HG03108 (cell line): ENCODE data around the gene LUC7L3.
"Not testable (repeated sequence)": the region's sequence is repeated elsewhere in the genome, so short reads cannot be mapped to it uniquely, and the experiment has no call there.

ENCODE experiments used
- ATAC-seq: cut with Tn5 transposase; IDR thresholded peaks from one replicate; pipeline ENCODE4 v1.9.1; 2021; ENCODE audit warnings: moderate library complexity; ENCODE audit not compliant: unreplicated experiment

LUC7L3 gene

GRCh38 chr17:50708050-50709000 is 11.1 kb upstream of the LUC7L3 start:
- no peak for ATAC-seq

DNA sequence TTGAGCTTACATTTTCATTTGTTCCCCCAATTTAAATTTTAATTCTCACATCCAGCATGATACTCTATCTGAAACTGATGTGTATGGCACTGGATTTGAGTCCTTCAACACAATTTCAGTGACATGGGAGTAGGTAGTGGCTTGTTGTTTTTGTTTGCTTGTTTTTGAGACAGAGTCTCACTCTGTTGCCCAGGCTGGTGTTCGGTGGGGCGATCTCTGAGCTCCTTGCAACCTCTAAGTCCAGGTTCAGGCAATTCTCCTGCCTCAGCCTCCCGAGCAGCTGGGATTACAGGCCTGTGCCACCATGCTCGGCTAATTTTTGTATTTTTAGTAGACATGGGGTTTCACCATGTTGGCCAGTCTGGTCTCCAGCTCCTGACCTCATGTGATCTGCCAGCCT is 10.3 kb upstream of the LUC7L3 start:
- ATAC-seq, result not testable (repeated sequence)

- no peak for ATAC-seq
Observed at GRCh38 chr17:50710025-50710424, 9.4 kb upstream of the LUC7L3 start.

DNA sequence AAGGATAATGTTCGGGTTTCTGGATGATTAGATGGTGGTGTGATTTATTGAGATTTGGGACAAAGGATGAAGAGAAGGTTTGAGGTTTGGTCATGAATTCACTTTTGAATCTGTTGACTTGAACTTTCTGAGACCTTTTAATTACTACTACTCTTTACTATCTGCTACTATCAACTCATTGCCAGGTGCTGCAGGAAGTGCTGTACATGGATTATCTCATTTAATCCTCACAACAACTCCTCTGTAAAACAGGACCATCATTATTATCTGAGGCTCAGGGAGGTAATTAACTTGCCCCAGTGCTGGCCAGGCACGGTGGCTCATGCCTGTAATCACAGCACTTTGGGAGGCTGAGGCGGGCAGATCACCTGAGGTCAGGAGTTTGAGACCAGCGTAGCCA is 8.8 kb upstream of the LUC7L3 start:
- ATAC-seq, result no peak

DNA sequence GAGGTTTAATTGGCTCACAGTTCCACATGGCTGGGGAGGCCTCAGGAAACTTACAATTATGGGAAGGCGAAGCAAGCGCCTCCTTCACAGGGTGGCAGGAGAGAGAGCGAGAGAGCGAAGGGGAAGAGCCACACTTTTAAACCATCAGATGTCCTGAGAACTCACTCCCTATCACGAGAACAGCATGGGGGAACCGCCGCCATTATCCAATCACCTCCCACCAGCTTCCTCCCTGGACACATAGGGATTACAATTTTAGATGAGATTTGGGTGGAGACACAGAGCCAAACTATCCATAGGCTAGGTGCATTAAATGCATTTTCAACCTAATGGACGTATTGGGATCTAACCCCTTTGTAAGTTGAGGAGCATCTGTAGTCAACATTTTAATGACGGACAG is 6.8 kb upstream of the LUC7L3 start:
- ATAC-seq, result no peak

- ATAC-seq, result no peak
Observed at GRCh38 chr17:50715471-50715870, 3.9 kb upstream of the LUC7L3 start.

GRCh38 chr17:50719924-50720794 is 756 bp downstream of the LUC7L3 start:
- ATAC-seq, result no peak

DNA sequence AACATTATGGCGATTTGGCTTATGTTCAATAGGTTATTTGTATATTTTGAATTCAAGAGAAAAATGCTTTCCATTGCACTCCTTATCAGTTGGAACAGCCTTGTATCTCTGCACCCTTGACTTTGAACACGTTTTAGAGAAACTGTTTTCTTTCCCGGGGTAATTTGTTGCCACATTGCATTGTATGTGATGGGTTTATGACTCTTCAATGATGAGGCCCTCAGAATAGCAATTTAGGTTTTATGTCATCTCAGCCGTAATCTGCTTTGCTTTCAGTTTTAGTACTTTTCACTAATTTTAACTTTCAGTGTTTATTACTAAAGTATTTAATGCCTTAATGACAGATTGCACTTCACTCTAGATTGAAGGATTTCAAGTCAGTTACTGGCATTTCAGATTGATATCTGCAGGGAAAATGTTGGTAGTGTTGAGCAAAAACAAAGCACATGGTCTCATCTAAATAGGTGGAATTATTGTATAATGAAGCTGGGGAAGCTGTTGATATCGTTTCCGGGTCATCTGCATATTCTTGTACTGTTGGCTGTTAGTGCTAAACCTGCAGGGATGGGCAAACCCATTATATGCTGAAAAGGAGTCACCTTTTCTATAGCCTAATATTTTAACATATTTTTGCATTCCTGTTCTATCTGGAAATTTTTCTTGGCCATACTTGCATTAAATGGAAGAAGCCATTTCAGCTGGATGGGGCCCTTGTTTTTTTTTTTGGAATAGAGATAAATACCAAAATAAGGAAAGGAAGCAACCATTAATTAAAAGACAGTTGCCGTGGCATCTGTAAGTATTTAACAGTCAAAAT is 2.0 kb downstream of the LUC7L3 start:
- ATAC-seq, result no peak

DNA sequence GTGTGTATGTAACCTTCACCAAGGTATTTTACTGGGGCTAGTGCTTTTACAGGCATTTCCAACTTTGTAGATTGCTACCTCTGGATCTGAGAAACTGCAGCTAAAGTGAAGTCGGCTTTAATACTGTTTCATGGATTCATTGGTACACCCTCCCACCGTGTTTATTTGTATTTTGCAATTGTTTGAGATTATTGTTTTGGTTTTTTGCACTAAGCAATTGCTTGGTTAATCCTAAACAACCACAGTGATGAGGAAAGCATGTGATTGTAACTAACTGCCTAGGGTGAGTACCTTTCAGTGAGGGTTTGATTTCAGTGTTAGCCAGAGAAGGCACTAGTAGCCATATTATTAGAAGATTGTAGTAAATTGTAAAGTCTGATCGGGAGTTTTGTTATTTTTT is 3.3 kb downstream of the LUC7L3 start:
- no peak for ATAC-seq

- not testable (repeated sequence) for ATAC-seq
Observed at GRCh38 chr17:50724622-50725021, 5.2 kb downstream of the LUC7L3 start.

DNA sequence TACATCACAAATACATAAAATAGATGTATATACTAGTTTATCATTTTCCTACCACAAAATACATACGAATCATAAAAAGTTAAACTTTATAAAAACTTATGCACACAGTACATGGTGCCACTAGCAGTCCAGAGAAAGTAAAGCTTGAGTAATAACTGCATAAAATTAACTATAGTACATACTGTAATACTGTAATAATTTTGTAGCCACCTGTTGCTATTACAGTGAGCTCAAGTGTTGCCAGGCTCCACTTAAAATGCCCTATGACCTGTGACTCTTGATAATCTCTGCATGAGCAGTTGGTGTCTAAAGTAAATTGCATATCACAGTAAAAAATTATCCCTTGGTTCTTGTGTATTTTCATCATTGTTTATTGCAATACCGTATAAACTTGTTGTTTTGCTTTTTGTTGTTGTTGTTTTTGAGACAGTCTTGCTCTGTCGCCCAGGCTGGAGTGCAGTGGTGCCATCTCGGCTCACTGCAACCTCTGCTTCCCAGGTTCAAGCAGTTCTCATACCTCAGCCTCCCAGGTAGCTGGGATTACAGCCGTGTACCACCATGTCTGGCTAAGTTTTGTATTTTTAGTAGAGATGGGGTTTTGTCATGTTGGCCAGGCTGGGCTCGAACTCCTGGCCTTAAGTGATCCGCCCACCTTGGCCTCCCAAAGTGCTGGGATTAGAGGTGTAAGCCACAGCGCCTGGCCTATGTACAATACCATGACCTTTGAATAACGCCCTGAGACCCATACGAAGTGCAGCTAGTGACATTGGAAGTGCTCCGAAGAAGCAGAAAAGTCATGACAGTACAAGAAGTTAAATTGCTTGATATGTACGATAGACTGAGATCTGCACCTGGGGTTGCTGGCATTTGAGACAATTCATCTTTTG is 6.6 kb downstream of the LUC7L3 start:
- ATAC-seq, result no peak

DNA sequence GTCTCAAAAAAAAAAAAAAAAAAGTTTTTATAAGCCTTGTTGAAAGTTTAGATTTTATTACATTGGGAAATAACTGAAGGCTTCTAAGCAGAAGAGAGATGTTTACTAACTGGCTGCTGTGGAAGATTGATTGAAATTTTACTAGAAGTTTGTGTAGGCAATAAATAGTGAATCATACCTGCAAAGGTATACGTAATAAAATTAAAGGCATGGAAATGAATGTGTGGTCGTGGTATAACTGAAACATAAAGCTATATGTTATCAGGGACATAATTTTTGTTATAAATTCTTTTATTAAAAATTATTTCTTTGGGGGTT is 8.7 kb downstream of the LUC7L3 start:
- ATAC-seq, result no peak

DNA sequence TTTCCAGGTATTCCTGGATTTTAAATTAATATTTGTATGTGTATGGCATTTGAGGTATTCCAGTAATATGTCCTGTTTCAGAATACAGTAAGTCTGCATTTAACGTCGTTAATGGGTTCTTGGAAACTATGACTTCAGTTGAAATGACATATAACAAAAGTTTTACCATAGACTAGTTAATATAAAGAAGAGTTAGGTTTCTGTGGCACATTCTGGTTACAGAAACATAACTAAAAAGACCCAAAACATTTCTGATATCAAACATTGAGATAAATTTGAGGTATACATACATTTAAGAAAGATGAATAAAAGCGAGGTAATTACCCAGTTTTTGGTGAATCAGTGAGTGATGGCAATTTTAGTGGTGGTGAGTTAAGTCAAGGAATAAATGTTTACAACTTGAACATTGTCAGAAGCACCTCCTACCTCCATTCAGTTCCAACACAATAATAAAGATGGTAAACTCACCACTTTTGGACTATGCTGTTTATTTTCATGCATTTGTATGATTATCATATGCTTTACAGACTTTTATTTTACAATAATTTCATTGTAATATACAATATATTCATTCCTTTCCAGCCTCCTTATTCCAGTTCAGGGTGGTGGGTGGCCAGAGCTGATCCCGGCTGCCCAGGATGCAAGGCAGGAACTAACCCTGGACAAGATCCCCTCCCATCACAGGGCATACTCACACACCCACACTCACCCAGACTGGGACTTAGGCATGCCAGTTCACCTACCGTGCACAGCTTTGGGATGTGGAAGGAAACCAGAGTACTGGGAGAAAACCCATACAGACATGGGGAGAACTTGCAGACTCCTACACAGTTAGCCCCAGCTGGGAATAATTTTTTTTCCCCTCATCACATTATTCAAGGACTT is 9.7 kb downstream of the LUC7L3 start:
- no peak for ATAC-seq

GRCh38 chr17:50731575-50732460 is 12.4 kb downstream of the LUC7L3 start:
- ATAC-seq, result no peak

DNA sequence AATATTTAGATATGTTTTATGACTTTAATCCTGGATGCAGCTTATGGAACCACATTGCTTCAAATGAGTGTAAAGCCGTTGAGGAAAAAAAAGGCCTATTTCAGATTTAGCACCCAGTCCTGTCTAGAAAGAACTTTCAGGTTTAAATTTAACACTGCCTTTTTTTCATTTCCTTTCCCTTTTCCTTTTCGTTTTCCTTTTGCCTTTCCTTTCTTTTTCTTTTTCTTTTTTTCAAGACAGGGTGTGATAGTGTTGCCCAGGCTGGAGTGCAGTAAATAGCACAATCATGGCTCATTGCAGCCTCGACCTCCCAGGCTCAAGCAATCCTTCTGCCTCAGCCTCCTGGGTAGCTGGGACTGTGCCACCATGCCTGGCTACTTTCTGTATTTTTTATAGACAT is 15.9 kb downstream of the LUC7L3 start:
- ATAC-seq, result no peak

DNA sequence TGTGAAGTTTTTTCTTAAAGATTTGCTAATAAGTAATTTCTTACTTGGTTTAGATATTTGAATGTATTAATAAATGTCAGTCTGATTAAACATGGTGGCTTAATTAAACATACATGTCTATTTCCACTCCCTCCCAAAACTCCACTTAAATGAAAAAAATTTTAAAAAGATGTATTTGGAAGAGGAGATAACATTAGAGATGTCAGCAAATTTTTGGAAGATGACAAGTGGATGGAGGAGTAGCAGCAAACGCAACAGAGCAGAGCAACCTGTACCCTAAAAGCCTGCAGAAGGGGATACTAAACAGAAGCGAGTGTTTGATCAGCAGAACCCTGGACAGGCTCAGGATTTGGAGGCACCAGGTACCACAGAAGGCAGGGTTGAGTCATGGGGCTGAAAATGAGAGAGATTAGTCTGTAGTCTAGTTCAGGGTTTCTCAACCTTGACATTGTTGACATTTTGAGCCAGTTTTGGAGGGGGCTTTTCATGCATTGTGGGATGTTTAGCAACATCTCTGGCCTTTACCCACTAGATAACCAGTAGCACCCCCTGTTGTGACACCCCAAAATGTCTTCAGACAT is 17.8 kb downstream of the LUC7L3 start:
- ATAC-seq, result no peak

- ATAC-seq, result no peak
Observed at GRCh38 chr17:50739098-50739497, 19.7 kb downstream of the LUC7L3 start.

DNA sequence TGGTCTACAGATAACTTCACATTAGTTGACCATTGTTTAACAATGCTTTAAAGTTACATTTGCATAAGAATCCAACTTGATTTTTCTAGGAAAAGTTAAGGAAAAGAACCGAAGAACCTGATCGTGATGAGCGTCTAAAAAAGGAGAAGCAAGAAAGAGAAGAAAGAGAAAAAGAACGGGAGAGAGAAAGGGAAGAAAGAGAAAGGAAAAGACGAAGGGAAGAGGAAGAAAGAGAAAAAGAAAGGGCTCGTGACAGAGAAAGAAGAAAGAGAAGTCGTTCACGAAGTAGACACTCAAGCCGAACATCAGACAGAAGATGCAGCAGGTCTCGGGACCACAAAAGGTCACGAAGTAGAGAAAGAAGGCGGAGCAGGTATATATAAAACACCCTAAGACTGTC is 26.2 kb downstream of the LUC7L3 start:
- no peak for ATAC-seq
